ENCODE measurements around the gene TMEM132A.

DNA sequence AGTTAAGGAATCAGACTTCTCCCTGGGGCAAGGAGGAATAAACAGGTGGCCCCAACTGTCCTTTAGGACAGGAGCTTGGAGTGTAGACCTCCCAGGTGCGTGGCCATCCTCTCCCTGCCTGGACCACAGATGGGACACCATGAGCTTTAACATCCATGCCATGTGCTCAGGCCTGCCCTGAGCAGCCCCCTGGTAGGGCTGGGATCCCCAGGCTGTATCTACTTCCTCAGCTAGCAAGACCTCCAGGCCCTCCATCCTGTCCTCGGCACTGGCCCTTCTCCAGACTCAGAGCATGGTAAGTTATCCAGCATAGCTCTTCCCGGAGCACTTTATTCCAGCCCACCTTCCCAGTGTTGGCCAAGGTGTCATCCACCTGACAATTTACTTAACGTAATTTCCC, 53.0 kb downstream of the TMEM132A start:
- TF ChIP-seq TCF7L2 (IDR thresholded peaks at IDR 0.05; ENCODE audit: low read depth, low read length): no peak
- TF ChIP-seq, protein P1, sequence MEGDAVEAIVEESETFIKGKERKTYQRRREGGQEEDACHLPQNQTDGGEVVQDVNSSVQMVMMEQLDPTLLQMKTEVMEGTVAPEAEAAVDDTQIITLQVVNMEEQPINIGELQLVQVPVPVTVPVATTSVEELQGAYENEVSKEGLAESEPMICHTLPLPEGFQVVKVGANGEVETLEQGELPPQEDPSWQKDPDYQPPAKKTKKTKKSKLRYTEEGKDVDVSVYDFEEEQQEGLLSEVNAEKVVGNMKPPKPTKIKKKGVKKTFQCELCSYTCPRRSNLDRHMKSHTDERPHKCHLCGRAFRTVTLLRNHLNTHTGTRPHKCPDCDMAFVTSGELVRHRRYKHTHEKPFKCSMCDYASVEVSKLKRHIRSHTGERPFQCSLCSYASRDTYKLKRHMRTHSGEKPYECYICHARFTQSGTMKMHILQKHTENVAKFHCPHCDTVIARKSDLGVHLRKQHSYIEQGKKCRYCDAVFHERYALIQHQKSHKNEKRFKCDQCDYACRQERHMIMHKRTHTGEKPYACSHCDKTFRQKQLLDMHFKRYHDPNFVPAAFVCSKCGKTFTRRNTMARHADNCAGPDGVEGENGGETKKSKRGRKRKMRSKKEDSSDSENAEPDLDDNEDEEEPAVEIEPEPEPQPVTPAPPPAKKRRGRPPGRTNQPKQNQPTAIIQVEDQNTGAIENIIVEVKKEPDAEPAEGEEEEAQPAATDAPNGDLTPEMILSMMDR (IDR thresholded peaks at IDR 0.05): no peak

Measured in Panc1 (cell line).